ENCODE results near the gene RAI14. TPM values are rescaled to one million over a fixed set of nuclear protein-coding genes. Genes with fewer than 3 reads are reported as not detected.

Gene RAI14
- total RNA-seq, 1 donor from 2014 or later, result 127 TPM

GRCh38 chr5:34802834-34803563 is 146.9 kb downstream of the RAI14 start:
- no peak for DNase-seq (ENCODE audit: low spot score)
- Mint-ChIP-seq H3K4me1 (ENCODE audit: unreplicated experiment) (no peaks in the 10 kb centered on the region), H3K36me3 (ENCODE audit: low read depth, unreplicated experiment) (peaks cover 52% of the 10 kb centered on the region)

GRCh38 chr5:34803974-34804732 is 148.0 kb downstream of the RAI14 start:
- Mint-ChIP-seq H3K36me3 (ENCODE audit: low read depth, unreplicated experiment) (peaks cover 42% of the 10 kb centered on the region), H3K9me3 (ENCODE audit: unreplicated experiment) (no peaks in the 10 kb centered on the region), H3K4me3 (ENCODE audit: unreplicated experiment) (no peak overlapping the region), H3K27ac (ENCODE audit: unreplicated experiment) (no peak overlapping the region), H3K4me1 (ENCODE audit: unreplicated experiment) (no peaks in the 10 kb centered on the region), H3K27me3 (ENCODE audit: unreplicated experiment) (peaks cover 2% of the 10 kb centered on the region)
- no peak for DNase-seq (ENCODE audit: low spot score)
- no peak for TF ChIP-seq CTCF (IDR thresholded peaks at IDR 0.05; ENCODE audit: unreplicated experiment)

More at GRCh38 chr5:34802834-34803563, 146.9 kb downstream of the RAI14 start:
- Mint-ChIP-seq H3K9me3 (ENCODE audit: unreplicated experiment) (no peaks in the 10 kb centered on the region), H3K4me3 (ENCODE audit: unreplicated experiment) (peak overlapping the region; percentile 33), H3K27ac (ENCODE audit: unreplicated experiment) (no peak overlapping the region), H3K27me3 (ENCODE audit: unreplicated experiment) (peaks cover 2% of the 10 kb centered on the region)
- no peak for TF ChIP-seq CTCF (IDR thresholded peaks at IDR 0.05; ENCODE audit: unreplicated experiment)

GRCh38 chr5:34804913-34805312 is 148.8 kb downstream of the RAI14 start:
- no peak for TF ChIP-seq CTCF (IDR thresholded peaks at IDR 0.05; ENCODE audit: unreplicated experiment)
- no peaks in the 10 kb centered on the region for H3K9me3 Mint-ChIP-seq (ENCODE audit: unreplicated experiment)
- DNase-seq (ENCODE audit: low spot score), result no peak
- H3K36me3 Mint-ChIP-seq (ENCODE audit: low read depth, unreplicated experiment), result peaks cover 38% of the 10 kb centered on the region
- H3K27ac Mint-ChIP-seq (ENCODE audit: unreplicated experiment), result no peak overlapping the region
- H3K4me3 Mint-ChIP-seq (ENCODE audit: unreplicated experiment), result no peak overlapping the region
- peaks cover 2% of the 10 kb centered on the region for H3K27me3 Mint-ChIP-seq (ENCODE audit: unreplicated experiment)
- no peaks in the 10 kb centered on the region for H3K4me1 Mint-ChIP-seq (ENCODE audit: unreplicated experiment)

GRCh38 chr5:34806532-34806931 is 150.4 kb downstream of the RAI14 start:
- no peak overlapping the region for H3K27ac Mint-ChIP-seq (ENCODE audit: unreplicated experiment)
- peaks cover 31% of the 10 kb centered on the region for H3K36me3 Mint-ChIP-seq (ENCODE audit: low read depth, unreplicated experiment)
- peak overlapping the region; percentile 11 for H3K4me3 Mint-ChIP-seq (ENCODE audit: unreplicated experiment)
- no peaks in the 10 kb centered on the region for H3K4me1 Mint-ChIP-seq (ENCODE audit: unreplicated experiment)
- H3K9me3 Mint-ChIP-seq (ENCODE audit: unreplicated experiment), result no peaks in the 10 kb centered on the region
- TF ChIP-seq CTCF (IDR thresholded peaks at IDR 0.05; ENCODE audit: unreplicated experiment), result no peak
- H3K27me3 Mint-ChIP-seq (ENCODE audit: unreplicated experiment), result peaks cover 2% of the 10 kb centered on the region
- no peak for DNase-seq (ENCODE audit: low spot score)

- TF ChIP-seq CTCF (IDR thresholded peaks at IDR 0.05; ENCODE audit: unreplicated experiment), result no peak
- no peak overlapping the region for H3K27ac Mint-ChIP-seq (ENCODE audit: unreplicated experiment)
- DNase-seq (ENCODE audit: low spot score), result no peak
- no peaks in the 10 kb centered on the region for H3K27me3 Mint-ChIP-seq (ENCODE audit: unreplicated experiment)
- H3K9me3 Mint-ChIP-seq (ENCODE audit: unreplicated experiment), result no peaks in the 10 kb centered on the region
- H3K4me1 Mint-ChIP-seq (ENCODE audit: unreplicated experiment), result no peaks in the 10 kb centered on the region
- no peak overlapping the region for H3K4me3 Mint-ChIP-seq (ENCODE audit: unreplicated experiment)
- H3K36me3 Mint-ChIP-seq (ENCODE audit: low read depth, unreplicated experiment), result peaks cover 10% of the 10 kb centered on the region
These were observed 155.6 kb downstream of the RAI14 start for GRCh38 chr5:34811706-34812105.
